RCC 7860 (cell line): ENCODE data around the gene RTN4RL2.
A peak's percentile ranks its signal among the peaks of the same experiment; 100 is the strongest.

Experiments
- DNase-seq: peaks from one replicate; pipeline ENCODE4 v3.0.0-alpha.2; 2015; ENCODE audit warnings: low spot score
- FAIRE-seq: peaks from 2 replicates; lab custom pipeline; 2012; peaks lifted over from hg19 to GRCh38; lab: Jason Lieb, UNC

Gene RTN4RL2

DNA sequence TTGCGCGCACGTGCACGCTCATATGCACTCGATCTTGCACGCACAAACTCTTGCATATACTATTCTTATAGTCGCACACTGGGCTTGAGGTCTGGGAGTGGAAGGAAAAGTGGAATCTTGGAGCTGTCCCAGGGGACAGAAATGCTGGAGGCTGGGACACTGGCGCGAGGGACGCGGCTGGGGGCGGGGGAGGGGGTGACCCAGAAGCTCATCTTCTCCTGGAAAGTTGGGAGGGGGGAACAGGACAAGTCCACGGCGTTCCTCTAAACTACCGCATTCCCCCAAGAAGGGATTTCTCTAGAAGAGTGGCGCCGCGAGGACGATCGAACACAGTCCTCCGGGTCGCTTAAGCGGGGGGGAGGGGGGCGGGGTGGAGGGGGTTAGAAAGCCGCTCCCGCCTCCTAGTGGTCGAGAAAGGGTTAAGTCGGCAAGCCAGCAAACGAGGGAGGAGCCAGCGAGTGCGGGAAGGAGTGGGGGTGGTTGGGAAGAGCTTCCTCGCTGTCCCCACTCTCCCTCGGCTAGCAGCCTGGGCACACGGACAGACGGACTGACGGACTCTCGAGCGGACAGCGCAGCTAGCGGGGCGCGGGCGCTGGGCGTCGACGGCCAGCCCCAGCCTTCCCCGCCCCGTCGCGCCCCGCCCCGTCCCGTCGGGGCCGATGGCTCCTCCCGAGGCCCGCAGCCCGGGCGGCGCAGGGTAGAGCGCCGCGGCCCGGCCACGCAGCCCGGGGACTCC lies at the start of gene RTN4RL2:
RTN4RL2 (plus strand) TSS at position 507 of the 736 bp plus-strand sequence. CDS start 338 bp downstream, outside the sequence.
- FAIRE-seq, result no peak
- peak; percentile 43 for DNase-seq

- DNase-seq, result peak; percentile 13
- no peak for FAIRE-seq
These were observed 46.6 kb upstream of the RTN4RL2 start for GRCh38 chr11:57413681-57414080.

DNA sequence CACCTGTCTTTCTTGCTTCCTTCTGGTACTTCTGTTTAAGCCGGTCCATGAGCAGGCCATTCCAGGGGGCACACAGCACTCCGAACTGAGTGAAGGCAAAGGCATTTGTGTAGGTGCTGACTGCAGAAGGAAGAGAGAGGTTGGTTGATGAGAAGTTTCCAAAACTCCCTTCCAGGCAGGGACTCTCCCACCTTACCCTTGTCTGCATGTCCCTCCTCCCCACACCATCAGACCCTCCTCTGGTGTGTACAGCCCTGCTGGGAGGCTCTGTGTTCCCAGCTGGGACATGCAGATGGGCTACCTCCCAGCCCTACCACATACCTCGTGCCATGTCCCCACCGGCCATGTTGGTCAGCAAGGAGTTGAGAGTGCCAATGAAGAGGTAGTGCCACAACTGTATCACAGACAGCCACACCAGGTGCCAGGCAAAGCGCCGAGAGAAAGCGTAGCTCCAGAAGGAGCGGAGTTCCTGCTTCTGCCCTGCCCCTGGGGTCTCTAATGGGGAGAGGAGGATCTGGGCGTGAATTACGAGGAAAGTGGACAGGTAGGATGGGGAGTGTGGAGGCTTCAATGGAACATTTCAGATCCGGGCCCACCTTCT lies 45.6 kb upstream of the RTN4RL2 start:
- FAIRE-seq (no peak), DNase-seq (no peak)

- no peak for FAIRE-seq
- no peak for DNase-seq
These were observed 43.9 kb upstream of the RTN4RL2 start for GRCh38 chr11:57416436-57416835.

DNA sequence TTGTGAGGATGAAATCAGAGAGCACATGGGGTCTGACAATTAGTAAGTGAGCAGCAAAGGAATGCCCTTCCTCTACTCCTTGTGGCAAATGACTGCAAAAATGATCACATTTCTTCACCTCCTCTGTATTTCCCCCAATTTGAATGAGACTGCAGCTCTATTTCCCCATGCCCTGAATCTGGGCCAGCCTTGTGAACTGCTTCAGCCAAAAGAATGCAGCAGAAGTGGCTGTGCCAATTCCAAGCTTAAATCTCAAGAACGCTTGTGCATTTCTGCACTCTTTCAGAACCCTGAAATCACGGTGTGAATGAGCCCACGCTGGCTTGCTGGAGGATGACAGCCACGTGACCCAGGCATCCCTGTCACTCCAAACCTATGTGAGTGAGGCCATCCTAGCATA lies 43.3 kb upstream of the RTN4RL2 start:
- DNase-seq (no peak), FAIRE-seq (no peak)

DNA sequence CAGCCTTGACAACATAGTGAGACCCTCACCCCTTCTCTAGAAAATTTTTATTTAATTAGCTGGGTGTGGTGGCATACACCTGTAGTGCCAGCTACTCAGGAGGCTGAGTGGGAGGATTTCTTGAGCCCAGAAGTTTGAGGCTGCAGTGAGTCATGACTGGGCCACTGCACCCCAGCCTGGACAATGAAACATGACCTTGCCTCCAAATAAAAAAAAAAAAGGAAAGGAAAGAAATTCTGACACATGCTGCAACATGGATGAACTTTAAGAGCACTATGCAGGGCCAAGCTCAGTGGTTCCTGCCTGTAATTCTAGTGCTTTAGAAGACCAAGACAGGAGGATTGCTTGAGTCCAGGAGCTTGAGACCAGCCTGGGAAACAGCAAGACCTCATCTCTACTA lies 42.2 kb upstream of the RTN4RL2 start:
- no peak for FAIRE-seq
- DNase-seq, result no peak

DNA sequence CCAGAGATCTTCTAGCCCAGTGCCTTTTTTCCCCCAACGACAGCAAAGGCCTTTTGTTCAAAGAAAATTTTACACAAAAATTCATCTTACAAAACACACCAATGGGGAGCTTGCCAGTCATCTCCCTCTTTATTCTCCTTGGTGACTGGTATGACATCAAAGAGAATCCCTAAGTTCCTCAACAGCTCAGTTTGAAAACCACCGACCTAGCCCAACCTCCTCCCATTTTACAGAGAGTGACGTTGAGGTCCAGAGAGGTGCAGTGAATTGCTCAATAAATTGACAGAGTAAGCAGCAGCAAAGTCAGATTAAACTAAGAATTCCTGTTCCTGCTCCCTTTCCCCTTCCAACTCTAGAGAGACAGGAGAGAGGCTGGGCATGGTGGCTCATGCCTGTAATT lies 41.2 kb upstream of the RTN4RL2 start:
- DNase-seq, result no peak
- FAIRE-seq, result no peak

DNA sequence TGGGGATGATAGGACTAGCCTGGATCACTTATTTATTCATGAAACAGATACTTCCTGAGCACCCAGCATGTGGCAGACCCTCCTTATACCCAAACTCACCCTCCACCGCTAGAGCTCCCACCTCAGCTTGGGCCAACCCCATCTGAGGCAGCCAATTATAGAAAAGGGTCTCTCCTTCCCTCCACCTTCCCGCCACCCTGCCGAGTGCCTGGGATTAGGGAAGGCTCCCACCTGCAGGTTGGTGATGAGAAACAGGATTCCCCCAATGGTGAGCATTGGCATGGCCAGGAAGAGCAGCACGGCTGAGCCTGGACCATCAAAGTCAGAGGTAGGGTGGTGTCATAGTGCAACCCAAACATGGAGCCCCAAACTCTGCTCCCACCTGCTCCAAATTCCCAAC lies 39.3 kb upstream of the RTN4RL2 start:
- no peak for FAIRE-seq

DNA sequence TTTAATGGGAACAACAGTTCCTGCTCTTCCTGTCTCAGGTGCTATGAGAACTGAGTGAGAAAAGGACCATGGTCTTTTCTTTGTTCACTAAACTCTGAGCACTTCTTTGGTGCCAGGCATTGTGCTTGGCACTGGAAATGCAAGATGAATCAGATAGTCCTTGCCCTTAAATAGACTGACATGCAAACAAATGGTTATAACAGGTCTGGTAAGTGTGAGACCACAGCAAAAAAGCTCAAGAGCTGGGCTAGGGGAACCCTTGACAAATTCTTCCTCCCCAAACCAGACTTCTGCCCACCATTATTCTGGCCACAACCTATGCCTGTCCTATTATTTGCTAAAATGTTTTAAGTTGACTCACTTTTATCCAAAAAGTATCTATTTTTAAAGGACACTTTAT lies 38.5 kb upstream of the RTN4RL2 start:
- DNase-seq, result no peak
- FAIRE-seq, result no peak

More for the DNA sequence above, 39.3 kb upstream of the RTN4RL2 start:
- no peak for DNase-seq

DNA sequence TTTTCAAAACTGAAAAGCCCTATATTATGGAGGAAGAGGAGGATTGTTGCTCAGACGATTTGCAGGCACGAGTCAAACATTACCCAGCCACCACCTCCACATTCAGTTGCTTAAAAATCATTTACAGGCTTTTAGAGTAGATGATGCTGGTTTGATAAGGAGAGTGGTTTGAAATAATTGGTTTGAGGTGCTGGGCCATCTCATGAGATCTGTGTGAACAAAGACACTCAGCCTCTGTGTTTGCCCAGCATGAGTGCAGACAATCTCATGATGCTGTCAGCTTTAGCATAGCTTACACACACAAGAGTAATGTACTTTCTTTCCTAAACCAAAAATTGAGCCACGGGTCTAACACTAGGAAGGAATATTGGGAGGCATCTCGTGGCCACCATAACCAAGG lies 37.7 kb upstream of the RTN4RL2 start:
- DNase-seq, result no peak
- FAIRE-seq, result no peak

DNA sequence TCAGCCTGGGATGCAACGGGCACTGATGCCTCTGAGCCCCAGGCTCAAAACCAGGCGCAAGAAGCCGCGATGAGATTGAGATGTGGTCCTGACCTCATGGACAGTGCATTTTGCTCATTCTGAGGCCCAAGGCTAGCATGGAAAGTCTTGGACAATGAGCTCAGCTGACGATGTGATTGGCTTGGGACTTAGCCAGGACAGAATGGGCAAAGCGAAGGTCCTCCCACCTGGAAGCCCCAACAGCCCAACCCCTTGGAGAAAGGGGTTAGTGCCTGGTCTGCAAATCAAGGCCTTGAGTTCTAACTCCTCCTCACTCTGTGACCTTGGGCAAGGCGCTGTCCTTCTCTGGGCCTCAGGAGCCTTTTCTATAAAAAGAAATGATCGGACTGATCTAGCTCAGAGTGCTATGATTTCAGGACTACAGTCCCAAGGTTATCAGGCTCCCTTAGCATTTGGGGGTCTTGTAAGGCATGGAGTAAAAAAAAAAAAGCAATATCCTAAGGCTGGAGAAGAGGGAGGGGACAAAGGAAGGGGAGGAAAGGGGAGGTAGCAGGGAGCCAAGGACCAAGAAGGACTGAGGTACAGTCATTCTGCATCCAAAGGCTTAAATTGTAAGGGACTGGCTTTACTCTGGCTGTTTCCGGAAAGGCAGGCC lies 36.1 kb upstream of the RTN4RL2 start:
- DNase-seq, result no peak
- FAIRE-seq, result no peak

- peak; percentile 87 for FAIRE-seq
- peak; percentile 95 for DNase-seq
These were observed 35.4 kb upstream of the RTN4RL2 start for GRCh38 chr11:57424792-57425564.

DNA sequence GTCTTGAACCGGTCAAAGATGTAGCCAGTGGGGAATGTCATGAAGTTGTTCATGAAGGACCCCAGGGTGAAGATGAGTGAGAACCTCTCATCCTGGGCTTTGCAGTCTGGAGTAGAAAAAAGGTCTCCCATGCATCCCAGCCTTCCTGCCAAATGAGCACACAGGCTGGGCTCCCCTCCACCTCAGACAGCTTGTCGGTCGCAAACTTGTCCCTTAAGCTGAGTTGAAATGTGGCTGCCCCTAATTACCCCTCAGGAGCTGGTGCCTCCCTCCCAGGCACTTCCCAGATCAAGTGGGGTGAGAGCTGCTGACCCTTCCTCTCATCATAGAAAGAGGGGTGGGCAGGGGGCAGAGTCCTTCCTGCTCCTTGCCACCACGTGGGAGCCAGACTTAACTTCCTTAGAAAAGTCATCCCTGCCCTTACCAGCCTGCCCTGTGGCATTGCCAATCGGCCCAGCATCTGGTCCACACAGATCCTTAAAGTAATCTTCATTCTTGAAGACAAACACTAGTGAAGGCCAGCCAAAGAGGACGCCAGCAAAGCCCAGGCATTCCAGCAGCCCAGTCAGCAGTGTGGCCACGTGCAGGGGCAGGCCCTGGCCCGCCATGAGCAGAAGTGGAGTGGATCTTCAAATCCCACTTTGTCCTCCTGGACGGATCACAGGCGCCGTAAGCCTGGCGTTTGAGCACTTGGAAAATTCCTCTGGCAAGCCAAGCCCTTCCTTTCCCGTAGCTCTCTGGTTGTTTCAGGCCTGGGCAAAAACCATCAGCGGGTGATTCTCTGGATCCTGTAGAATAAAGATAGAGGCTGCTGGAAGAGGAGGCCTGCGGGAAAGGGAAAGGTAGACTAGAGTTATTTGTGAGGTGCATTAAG lies 34.5 kb upstream of the RTN4RL2 start:
- no peak for FAIRE-seq
- DNase-seq, result no peak

GRCh38 chr11:57426439-57426928 lies 33.8 kb upstream of the RTN4RL2 start:
- DNase-seq (no peak), FAIRE-seq (no peak)

DNA sequence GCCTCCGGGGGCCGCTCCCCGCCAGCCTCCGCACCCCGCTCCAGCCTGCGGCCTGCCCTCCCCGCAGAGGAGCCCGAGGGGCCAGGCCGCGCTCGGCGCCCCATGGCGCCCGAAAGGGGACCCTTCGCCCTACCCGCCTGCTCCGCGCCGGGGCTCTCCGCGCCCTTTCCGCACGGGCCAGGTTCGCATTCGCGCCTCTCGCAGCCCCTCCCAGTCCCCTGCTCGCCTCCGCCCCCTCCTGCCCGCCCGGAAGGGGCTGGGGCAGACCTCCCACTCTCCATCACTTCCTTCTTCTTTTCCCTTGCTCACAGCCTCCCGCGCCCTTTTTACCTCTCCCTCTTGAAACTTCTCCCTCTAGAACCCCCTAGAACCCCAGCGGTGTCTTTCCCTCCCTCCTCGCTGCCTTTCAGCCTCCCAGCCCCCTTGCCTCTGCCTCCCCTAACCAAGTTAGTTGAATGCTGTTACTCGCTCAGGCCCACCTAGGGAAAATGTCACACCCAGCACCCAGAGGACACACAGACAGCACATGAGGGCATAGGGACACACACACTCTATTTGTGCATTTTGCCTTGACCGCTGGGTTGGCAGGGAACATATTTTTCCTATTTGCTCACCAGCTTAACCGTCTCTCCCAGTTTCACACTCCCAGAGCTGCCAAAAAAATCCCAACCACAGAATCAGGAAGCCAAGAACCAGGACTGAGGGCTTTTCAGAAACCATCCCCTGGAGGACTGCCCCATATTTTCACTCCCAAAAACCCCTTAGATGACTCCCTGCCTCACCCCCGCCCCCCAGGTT lies 33.2 kb upstream of the RTN4RL2 start, which contains the start of gene SLC43A3:
SLC43A3 (minus strand) TSS at position 193 of the 798 bp plus-strand sequence. CDS start 949 bp downstream, outside the sequence.
- FAIRE-seq (peak; percentile 79), DNase-seq (peak; percentile 84)

DNA sequence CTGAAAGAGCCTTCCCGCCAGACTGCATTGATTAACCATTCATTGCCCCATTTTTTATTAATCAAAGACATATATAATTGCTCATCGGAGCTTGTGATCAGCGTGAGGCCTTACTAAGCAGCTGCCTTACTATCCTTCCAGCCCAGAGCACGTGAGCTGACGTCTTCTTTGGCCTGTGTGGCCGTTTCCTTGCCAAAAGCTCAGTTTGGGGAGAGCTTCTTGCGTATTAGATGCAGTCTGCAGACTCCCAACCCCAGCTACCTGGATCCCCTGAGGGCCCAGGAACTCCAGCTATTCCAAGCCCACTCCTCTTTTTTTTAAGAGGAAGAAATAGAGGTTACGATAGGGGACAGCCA lies 32.6 kb upstream of the RTN4RL2 start:
- DNase-seq (no peak), FAIRE-seq (no peak)

DNA sequence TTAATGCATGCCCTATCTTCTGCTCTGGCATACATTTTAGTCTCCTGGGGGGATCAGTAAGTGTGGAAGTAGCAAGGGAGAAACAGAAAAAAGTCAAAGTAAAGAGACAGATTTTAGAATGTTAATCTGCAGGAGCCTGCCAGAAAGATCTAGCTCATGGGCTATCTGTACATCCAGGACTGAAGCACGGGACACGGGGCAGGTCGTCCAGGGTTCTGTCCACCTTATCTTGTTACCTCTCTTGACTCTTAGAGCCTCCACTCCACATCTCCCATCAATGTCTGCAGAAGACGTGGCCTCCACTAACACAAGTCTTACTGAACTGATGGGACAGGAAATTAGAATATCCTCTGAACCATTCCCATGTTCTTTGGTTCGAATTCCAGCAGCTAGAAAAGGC lies 31.7 kb upstream of the RTN4RL2 start:
- FAIRE-seq (no peak), DNase-seq (no peak)

DNA sequence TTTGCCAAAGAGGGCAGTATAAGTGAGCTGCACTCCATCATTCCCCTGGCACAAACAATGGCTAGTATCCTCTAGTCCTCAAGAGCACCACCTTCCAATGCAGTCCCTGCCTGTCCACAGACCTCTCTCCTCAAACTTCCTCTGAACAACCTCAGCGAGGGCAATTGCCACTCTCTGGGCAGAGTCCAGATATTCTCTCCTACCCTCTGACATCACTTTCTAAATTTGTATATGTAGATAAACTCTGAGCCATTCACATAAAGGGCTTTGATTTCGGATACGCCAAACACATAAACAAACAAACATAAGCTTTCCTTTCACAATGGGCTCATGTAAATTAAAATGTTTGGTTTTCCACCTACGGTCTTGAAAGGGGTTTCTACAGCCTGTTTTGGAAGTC lies 30.4 kb upstream of the RTN4RL2 start:
- DNase-seq, result no peak
- no peak for FAIRE-seq

GRCh38 chr11:57430952-57431351 lies 29.4 kb upstream of the RTN4RL2 start:
- FAIRE-seq (no peak), DNase-seq (no peak)
